ENCODE results near the gene H19.

- TF ChIP-seq RAD21 (IDR thresholded peaks at IDR 0.05 in 1 of 2, conservative IDR thresholded peaks at IDR 0.05 in 1 of 2; ENCODE audit: low read depth in 2 of 2, low read length in 2 of 2): no peak
- TF ChIP-seq CTCF (IDR thresholded peaks at IDR 0.05; ENCODE audit: control extremely low read depth in 1 of 3, insufficient read depth in 1 of 3, low read depth in 1 of 3, low read length in 3 of 3): no peak
- TF ChIP-seq HDAC6 (IDR thresholded peaks at IDR 0.05; ENCODE audit: low read depth, low read length): no peak
- TF ChIP-seq POLR2A (IDR thresholded peaks at IDR 0.05; ENCODE audit: control extremely low read depth in 1 of 2, low read depth in 2 of 2, low read length in 2 of 2): no peak
- TF ChIP-seq SP4 (IDR thresholded peaks at IDR 0.05; ENCODE audit: low read length): no peak
- TF ChIP-seq USF2 (IDR thresholded peaks at IDR 0.05; ENCODE audit: low read length): no peak
- no peak for TF ChIP-seq ATF2 (IDR thresholded peaks at IDR 0.05; ENCODE audit: low read length)
- no peak for TF ChIP-seq CREB1 (IDR thresholded peaks at IDR 0.05)
- no peak for TF ChIP-seq TCF12 (IDR thresholded peaks at IDR 0.05; ENCODE audit: low read depth, low read length)
- no peak for TF ChIP-seq SIRT6 (IDR thresholded peaks at IDR 0.05; ENCODE audit: low read length)
- TF ChIP-seq CHD1 (IDR thresholded peaks at IDR 0.05; ENCODE audit: low read depth, low read length): no peak
- no peak for TF ChIP-seq BACH1 (IDR thresholded peaks at IDR 0.05; ENCODE audit: low read length)
Observed at GRCh38 chr11:2031058-2031457, 33.4 kb upstream of the H19 start.
